Activated CD8-positive, alpha-beta T cell treated with anti-CD3 and anti-CD28 coated beads for 36 hours (primary cell): ENCODE measurements around the gene ACTL10. TPM values are rescaled to one million over a fixed set of nuclear protein-coding genes. Genes with fewer than 3 reads are reported as not detected.

Experiments used
- ATAC-seq: fragments of 200-7000 bp; cut with Tn5 transposase; one replicate; pipeline ENCODE4 v1.10.0; 2021; ENCODE audit warnings: mild to moderate bottlenecking, moderate library complexity
- CTCF ChIA-PET: fragments of 350-600 bp; sonication (Branson Sonifier 250); formaldehyde crosslinking; loops from one replicate; lab custom pipeline; 2021; ENCODE audit warnings: antibody characterized with exemption; lab: Charles Lee
- POLR2A ChIA-PET: fragments of 350-600 bp; sonication (Branson Sonifier 250); formaldehyde crosslinking; loops from one replicate; lab custom pipeline; 2021; ENCODE audit warnings: antibody characterized with exemption; lab: Charles Lee
- DNase-seq: peaks from one replicate; pipeline ENCODE4 v3.0.0-alpha.2; 2020
- H3K27ac Mint-ChIP-seq: one replicate; pipeline ENCODE4 v1.8.0; 2021; ENCODE audit warnings: mild to moderate bottlenecking, mixed read lengths
- H3K27me3 Mint-ChIP-seq: one replicate; pipeline ENCODE4 v1.8.0; 2021; ENCODE audit warnings: mixed read lengths
- H3K36me3 Mint-ChIP-seq: one replicate; pipeline ENCODE4 v1.8.0; 2021; ENCODE audit warnings: low read depth, mixed read lengths
- H3K4me1 Mint-ChIP-seq: one replicate; pipeline ENCODE4 v1.8.0; 2021; ENCODE audit warnings: low read depth, mixed read lengths
- H3K4me3 Mint-ChIP-seq: one replicate; pipeline ENCODE4 v1.8.0; 2021; ENCODE audit warnings: mild to moderate bottlenecking, moderate library complexity, mixed read lengths
- H3K9me3 Mint-ChIP-seq: one replicate; pipeline ENCODE4 v1.8.0; 2021; ENCODE audit warnings: mixed read lengths
- intact Hi-C: fragments of 100-400 bp; cut with micrococcal nuclease; formaldehyde crosslinking; loops from one replicate; pipeline ENCODE4 v1.10.0; 2022
- total RNA-seq, 2 experiments: library from RNA; stranded (reverse); gene quantifications; one replicate each; pipeline ENCODE4 v1.2.3, GENCODE V29; 2021
- TF ChIP-seq, protein P1 (sequence below): fragments of 200-600 bp; IDR thresholded peaks from one replicate; pipeline ENCODE4 v1.8.0; 2022; ENCODE audit warnings: antibody characterized with exemption, mild to moderate bottlenecking

ACTL10 gene
- total RNA-seq, 2 experiments from 2014 or later = 2.4 TPM

DNA sequence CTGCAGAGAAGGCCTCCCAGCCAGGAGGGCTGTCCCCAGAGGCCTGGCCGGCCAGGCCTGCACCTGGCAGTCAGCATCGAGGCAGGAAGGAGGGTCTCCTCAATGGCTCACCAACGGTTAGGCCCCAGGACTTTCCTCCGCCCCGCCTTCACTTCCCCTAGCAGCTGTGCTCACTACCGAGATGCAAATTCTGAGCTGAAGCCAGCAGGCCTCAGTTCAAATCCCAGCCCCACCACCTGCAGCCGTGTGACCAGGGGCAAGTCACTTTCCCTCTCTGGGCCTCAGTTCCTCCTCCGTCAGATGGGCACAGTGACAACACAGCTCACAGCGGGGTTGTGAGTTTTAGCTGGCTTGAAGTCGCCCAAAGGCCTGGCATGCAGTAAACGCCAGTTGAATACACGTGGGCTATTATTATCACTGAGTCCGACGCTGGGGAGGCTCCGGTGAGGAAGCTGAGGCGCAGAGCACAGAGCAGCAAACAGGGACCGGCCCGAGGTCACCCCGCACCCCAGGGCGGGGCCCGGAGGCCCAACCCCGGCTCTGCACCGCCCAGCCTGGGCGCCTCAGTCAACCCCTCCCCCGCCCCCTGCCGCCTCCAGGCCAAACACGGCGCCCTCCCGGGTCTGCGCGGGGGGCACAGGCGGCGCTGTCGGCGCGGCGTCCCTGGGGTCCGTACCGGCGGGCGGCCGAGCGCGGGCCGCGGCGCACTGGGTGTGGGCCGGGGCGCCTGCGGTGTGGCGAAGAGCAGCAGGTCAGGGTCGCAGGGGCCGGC, 18.8 kb downstream of the ACTL10 start:
- intact Hi-C loops = loop anchor here (5.0 kb wide), 1 partner anchor 47 kb away; the partner anchor contains the start of gene ZNF341
- ChIA-PET POLR2A (interaction anchor here (0.9 to 12.5 kb wide), 5 partner anchors 17 to 106 kb away, joined by 3 to 262 read pairs (median 27); partner anchors contain the start of genes ACTL10, C20orf144, NECAB3 and PXMP4), CTCF (interaction anchor here (1.1 to 1.3 kb wide), 3 partner anchors 14 to 21 kb away, joined by 3 to 6 read pairs (median 6); no protein-coding TSS in a partner anchor)
- peaks cover 81% of the 10 kb centered on the region for H3K4me1 Mint-ChIP-seq
- ATAC-seq = peak; percentile 52
- H3K27ac Mint-ChIP-seq = peak overlapping the region; percentile 92
- peak; percentile 82 for DNase-seq
- TF ChIP-seq, protein P1, sequence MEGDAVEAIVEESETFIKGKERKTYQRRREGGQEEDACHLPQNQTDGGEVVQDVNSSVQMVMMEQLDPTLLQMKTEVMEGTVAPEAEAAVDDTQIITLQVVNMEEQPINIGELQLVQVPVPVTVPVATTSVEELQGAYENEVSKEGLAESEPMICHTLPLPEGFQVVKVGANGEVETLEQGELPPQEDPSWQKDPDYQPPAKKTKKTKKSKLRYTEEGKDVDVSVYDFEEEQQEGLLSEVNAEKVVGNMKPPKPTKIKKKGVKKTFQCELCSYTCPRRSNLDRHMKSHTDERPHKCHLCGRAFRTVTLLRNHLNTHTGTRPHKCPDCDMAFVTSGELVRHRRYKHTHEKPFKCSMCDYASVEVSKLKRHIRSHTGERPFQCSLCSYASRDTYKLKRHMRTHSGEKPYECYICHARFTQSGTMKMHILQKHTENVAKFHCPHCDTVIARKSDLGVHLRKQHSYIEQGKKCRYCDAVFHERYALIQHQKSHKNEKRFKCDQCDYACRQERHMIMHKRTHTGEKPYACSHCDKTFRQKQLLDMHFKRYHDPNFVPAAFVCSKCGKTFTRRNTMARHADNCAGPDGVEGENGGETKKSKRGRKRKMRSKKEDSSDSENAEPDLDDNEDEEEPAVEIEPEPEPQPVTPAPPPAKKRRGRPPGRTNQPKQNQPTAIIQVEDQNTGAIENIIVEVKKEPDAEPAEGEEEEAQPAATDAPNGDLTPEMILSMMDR = no peak
- H3K4me3 Mint-ChIP-seq = peak overlapping the region; percentile 95
- peaks cover 34% of the 10 kb centered on the region for H3K36me3 Mint-ChIP-seq
- H3K9me3 Mint-ChIP-seq = no peaks in the 10 kb centered on the region
- no peaks in the 10 kb centered on the region for H3K27me3 Mint-ChIP-seq

DNA sequence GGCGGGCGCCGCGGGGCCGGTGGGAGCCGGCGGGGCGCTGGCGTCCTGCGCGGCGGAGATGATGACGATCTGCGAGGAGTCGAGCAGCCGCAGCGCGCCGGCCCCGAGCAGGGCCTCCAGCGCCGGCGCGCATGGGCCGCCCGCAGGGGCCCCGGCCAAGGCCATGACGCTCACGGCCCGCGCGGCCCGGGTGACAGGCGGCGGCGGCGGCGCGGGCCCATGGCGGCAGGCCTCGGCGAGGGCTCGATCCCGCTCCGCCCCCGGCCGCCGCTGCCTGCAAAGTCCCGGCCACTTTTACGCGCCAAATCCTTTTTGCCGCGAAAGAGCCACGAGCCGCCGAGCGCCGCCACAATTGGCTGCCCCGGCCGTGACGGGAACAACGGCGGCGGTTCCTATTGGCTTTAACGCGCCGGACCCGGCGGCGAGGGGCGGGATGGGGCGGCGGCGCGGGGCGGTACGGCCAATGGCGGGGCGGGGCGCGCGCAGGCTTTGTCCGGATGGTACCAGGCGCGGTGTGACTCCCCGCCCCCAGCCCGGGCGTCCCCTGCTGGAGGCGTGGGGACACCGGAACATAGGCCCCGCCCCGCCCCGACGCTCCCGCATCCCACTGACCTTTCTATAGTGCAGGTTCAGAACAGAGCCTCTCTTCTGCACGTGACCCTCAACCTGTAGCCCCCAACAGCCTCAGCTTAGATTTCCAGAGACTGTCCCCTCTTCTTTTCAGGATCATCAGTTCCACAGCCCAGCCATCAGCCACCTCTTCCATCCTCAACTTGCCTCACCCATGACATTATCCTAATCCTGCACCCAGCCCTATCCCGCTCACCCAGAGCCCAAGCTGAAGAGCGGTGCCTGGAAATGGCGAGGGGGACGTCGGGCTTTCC, 19.6 kb downstream of the ACTL10 start, which contains the start of gene E2F1:
Gene E2F1 (minus strand): TSS at position 286 of the 884 bp plus-strand sequence. CDS start 121 bp downstream, at position 165.
- H3K9me3 Mint-ChIP-seq = no peaks in the 10 kb centered on the region
- TF ChIP-seq, protein P1 = no peak
- peak within 1 kb of the TSS; percentile 92 for H3K27ac Mint-ChIP-seq
- peak; percentile 97 for DNase-seq
- POLR2A ChIA-PET = interaction anchor here (0.9 to 12.5 kb wide), 9 partner anchors 10 to 105 kb away, joined by 3 to 262 read pairs (median 5); partner anchors contain the start of genes ACTL10, C20orf144, NECAB3 and PXMP4
- H3K4me3 Mint-ChIP-seq = peak within 1 kb of the TSS; percentile 95
- peaks cover 28% of the 10 kb centered on the region for H3K36me3 Mint-ChIP-seq
- CTCF ChIA-PET = interaction anchor here (1.0 to 2.0 kb wide), 6 partner anchors 8 to 46 kb away, joined by 3 to 8 read pairs (median 6); partner anchors contain the start of genes ACTL10, PXMP4 and ZNF341
- H3K4me1 Mint-ChIP-seq = peaks cover 73% of the 10 kb centered on the region
- intact Hi-C loops = loop anchor here (5.0 kb wide), 1 partner anchor 46 kb away; the partner anchor contains the start of gene ZNF341
- ATAC-seq = peak; percentile 85
- H3K27me3 Mint-ChIP-seq = no peaks in the 10 kb centered on the region

DNA sequence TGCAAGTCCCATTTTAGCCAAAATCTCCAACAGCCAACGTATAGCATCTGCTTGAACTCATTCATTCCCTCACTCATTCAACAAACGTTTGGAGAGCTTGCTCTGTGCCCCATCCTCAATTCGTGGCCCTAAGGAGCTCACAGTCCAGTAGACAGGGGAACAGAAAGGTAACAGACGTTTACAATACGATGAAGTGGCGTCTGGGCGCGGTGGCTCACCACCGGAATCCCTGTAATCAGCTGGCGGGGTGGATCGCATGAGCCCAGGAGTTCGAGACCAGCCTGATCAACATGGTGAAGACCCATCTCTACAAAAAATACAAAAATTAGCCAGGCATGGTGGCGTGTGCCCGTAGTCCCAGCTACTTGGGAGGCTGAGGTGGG, 20.2 kb downstream of the ACTL10 start:
- POLR2A ChIA-PET = interaction anchor here (0.9 to 5.1 kb wide), 6 partner anchors 10 to 104 kb away, joined by 3 to 27 read pairs (median 3); partner anchors contain the start of gene PXMP4
- CTCF ChIA-PET = interaction anchor here (1.0 to 2.0 kb wide), 6 partner anchors 9 to 45 kb away, joined by 3 to 8 read pairs (median 6); partner anchors contain the start of genes ACTL10, PXMP4 and ZNF341
- TF ChIP-seq, protein P1 = no peak
- intact Hi-C loops = loop anchor here (5.0 kb wide), 1 partner anchor 45 kb away; the partner anchor contains the start of gene ZNF341
- ATAC-seq (no peak), DNase-seq (no peak)
- H3K4me3 Mint-ChIP-seq = peak overlapping the region; percentile 49
- peak overlapping the region; percentile 82 for H3K27ac Mint-ChIP-seq
- H3K27me3 Mint-ChIP-seq = no peaks in the 10 kb centered on the region
- peaks cover 22% of the 10 kb centered on the region for H3K36me3 Mint-ChIP-seq
- H3K4me1 Mint-ChIP-seq = peaks cover 66% of the 10 kb centered on the region
- H3K9me3 Mint-ChIP-seq = no peaks in the 10 kb centered on the region

DNA sequence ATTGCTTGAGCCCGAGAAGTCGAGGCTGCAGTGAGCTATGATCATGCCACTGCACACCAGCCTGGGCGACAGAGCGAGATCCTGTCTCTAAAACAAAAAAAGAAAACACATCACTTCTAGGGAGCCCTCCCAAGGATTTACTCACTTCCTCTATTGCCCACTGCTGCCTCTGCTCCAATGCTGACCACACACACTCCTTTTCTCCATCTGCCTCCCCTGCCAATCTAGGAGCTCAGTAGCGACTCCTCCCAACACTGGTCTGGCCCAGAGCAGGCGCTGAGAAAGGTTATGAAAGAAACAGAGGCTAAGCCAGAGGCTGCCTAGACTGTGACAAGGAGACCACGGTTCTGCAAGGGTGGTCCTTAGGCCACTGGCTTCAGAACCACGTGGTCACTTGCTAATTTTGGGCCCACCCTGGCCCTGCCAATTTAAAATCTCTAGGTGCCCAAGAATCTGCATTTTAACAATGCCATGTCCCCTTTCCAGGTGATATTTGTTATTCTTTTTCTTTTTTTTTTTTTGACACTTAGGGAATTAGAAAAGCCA, 20.7 kb downstream of the ACTL10 start:
- intact Hi-C loops = loop anchor here (5.0 kb wide), 1 partner anchor 45 kb away; the partner anchor contains the start of gene ZNF341
- H3K4me3 Mint-ChIP-seq = no peak overlapping the region
- no peak for DNase-seq
- H3K4me1 Mint-ChIP-seq = peaks cover 64% of the 10 kb centered on the region
- TF ChIP-seq, protein P1 = no peak
- H3K27ac Mint-ChIP-seq = peak overlapping the region; percentile 82
- H3K36me3 Mint-ChIP-seq = peaks cover 20% of the 10 kb centered on the region
- CTCF ChIA-PET = interaction anchor here (1.0 to 2.0 kb wide), 6 partner anchors 19 to 153 kb away, joined by 3 to 8 read pairs (median 6); partner anchors contain the start of genes ACTL10, PXMP4 and ZNF341
- no peaks in the 10 kb centered on the region for H3K9me3 Mint-ChIP-seq
- POLR2A ChIA-PET = interaction anchor here (0.9 to 5.1 kb wide), 5 partner anchors 8 to 49 kb away, joined by 3 to 27 read pairs (median 6); partner anchors contain the start of gene PXMP4
- H3K27me3 Mint-ChIP-seq = no peaks in the 10 kb centered on the region
- no peak for ATAC-seq
